AG04449 (cell line): Measurements from ENCODE around the gene CDC42BPA.

ENCODE experiments used
- CTCF ChIA-PET: fragments of 350-600 bp; formaldehyde crosslinking; extraction: SDS; loops from one replicate; lab custom pipeline; 2021; ENCODE audit warnings: antibody characterized with exemption; lab: Yijun Ruan, JAX
- POLR2A ChIA-PET: fragments of 400-600, 350-600 bp; formaldehyde crosslinking; extraction: SDS; loops from one replicate; lab custom pipeline; 2020; ENCODE audit warnings: antibody characterized with exemption, inconsistent platforms; lab: Yijun Ruan, JAX
- DNase-seq: peaks from one replicate; pipeline ENCODE4 v3.0.0-alpha.2; 2010; ENCODE audit warnings: low read depth, low spot score
- H3K4me3 ChIP-seq: 2 replicates; pipeline ENCODE4 v1.5.1; 2011; ENCODE audit warnings: low read depth, mild to moderate bottlenecking, control low read depth, low read length
- TF ChIP-seq, protein P1 (sequence below): IDR thresholded peaks from one replicate; pipeline ENCODE4 v1.5.1; 2011; ENCODE audit warnings: mild to moderate bottlenecking, moderate library complexity, low read length, control low read depth, inconsistent platforms; ENCODE audit not compliant: insufficient read depth; ENCODE audit errors: missing control alignments

Gene CDC42BPA

DNA sequence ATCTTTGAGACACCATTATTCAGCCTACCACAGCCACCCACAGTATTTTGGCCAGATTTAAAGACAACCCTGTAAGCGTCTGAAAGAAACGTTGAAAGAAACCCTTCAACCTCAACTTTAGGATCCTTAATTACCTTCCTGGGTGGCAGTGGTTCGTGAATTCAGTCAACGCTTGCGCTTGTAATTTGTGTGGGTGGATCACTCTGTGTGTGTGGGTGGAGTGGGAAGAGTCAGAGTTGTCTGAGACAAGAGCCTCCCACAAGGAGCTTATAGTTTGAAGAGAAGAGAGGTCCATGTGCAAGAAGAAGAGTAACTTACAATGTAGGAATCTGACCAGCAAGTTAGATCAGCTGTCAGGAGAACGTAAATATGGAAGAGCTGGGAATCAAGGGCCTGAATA is 369.8 kb downstream of the CDC42BPA start:
- CTCF ChIA-PET, result no interaction called here
- H3K4me3 ChIP-seq, result no peak overlapping the region
- DNase-seq, result no peak
- TF ChIP-seq, protein P1, sequence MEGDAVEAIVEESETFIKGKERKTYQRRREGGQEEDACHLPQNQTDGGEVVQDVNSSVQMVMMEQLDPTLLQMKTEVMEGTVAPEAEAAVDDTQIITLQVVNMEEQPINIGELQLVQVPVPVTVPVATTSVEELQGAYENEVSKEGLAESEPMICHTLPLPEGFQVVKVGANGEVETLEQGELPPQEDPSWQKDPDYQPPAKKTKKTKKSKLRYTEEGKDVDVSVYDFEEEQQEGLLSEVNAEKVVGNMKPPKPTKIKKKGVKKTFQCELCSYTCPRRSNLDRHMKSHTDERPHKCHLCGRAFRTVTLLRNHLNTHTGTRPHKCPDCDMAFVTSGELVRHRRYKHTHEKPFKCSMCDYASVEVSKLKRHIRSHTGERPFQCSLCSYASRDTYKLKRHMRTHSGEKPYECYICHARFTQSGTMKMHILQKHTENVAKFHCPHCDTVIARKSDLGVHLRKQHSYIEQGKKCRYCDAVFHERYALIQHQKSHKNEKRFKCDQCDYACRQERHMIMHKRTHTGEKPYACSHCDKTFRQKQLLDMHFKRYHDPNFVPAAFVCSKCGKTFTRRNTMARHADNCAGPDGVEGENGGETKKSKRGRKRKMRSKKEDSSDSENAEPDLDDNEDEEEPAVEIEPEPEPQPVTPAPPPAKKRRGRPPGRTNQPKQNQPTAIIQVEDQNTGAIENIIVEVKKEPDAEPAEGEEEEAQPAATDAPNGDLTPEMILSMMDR, result no peak
- POLR2A ChIA-PET, result no interaction called here

DNA sequence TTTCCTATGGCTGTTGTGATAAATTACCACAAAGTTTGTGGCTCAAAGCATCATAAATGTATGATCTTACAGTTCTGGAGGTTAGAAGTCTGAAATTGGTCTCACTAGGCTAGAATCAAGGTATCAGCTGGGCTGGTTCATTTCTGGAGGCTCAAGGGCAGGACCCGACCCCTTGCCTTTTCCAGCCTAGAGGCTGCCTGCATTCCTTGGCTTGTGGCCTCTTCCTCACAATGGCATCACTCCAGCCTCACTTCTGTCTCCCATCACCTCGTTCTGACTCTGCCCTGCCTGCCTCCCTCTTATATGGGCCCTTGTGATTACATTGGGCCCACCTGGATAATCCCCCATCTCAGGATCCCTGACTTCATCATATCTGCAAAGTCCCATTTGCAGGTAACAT is 370.2 kb downstream of the CDC42BPA start:
- POLR2A ChIA-PET, result no interaction called here
- no peak overlapping the region for H3K4me3 ChIP-seq
- TF ChIP-seq, protein P1, result no peak
- no peak for DNase-seq
- CTCF ChIA-PET, result no interaction called here

DNA sequence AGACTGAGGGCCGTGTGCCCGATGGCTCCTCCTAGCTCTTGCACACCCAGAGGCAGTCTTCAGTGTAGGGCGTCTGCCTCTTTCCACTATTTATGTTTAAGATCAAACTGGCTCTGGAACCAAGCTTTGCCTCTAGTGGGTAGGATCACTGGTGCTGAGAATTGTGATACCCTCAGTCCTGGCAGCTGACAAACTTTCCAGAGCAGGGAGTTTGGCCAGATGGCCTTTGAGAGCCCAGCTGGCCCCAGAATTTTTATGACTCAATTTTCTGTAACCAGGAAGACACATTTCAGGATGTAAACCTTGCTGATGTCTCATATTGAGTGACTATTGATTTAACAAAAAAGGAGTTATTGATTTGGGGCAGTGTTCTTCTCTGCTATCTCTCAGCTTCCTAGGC is 371.5 kb downstream of the CDC42BPA start:
- TF ChIP-seq, protein P1, result no peak
- ChIA-PET POLR2A (interaction anchor here (0.6 kb wide), 1 partner anchor 44 kb away, joined by 3 read pairs; no protein-coding TSS in a partner anchor), CTCF (no interaction called here)
- no peak for DNase-seq
- H3K4me3 ChIP-seq, result no peak overlapping the region

DNA sequence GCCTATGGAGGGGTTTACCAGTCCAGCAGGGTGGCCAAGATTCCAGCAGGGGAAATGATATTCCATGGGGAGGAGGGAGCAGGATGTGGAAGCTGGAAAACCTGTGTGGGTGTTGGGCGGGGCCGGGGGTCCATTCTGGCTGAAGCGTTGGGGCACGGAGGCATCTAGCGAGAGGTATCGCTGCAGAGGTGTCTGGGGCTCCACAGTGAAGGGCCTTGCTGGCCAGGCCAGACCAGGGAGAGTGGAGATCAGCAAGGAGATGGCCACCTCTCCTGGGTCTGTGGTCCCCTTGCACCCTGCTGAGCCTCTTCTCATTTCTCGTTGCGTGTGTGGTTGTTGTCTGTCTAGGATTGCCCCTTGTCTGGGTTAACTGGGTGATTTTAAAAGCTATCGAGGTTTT is 372.0 kb downstream of the CDC42BPA start:
- TF ChIP-seq, protein P1, result no peak
- H3K4me3 ChIP-seq, result no peak overlapping the region
- DNase-seq, result no peak
- CTCF ChIA-PET, result no interaction called here
- POLR2A ChIA-PET, result no interaction called here

DNA sequence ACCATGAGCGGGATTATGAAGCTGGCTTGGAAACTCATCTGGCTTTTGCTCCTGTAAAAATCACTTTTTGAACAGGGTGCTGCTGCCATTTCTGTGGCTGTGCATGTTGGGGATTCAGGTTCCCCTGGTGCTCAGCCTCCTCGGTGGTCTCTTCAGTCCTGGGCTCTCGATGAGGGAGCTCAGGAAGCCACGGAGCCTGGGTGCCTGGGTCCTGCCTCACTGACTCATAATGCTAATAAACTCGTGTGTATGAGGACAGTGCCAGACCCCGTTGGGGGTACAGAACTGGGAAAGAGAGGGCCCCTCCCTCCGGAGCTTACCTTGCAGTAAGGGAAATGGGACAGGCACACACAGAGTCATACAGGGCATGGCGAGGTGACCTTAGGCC is 372.4 kb downstream of the CDC42BPA start:
- DNase-seq, result no peak
- TF ChIP-seq, protein P1, result no peak
- ChIA-PET POLR2A (no interaction called here), CTCF (no interaction called here)
- no peak overlapping the region for H3K4me3 ChIP-seq

DNA sequence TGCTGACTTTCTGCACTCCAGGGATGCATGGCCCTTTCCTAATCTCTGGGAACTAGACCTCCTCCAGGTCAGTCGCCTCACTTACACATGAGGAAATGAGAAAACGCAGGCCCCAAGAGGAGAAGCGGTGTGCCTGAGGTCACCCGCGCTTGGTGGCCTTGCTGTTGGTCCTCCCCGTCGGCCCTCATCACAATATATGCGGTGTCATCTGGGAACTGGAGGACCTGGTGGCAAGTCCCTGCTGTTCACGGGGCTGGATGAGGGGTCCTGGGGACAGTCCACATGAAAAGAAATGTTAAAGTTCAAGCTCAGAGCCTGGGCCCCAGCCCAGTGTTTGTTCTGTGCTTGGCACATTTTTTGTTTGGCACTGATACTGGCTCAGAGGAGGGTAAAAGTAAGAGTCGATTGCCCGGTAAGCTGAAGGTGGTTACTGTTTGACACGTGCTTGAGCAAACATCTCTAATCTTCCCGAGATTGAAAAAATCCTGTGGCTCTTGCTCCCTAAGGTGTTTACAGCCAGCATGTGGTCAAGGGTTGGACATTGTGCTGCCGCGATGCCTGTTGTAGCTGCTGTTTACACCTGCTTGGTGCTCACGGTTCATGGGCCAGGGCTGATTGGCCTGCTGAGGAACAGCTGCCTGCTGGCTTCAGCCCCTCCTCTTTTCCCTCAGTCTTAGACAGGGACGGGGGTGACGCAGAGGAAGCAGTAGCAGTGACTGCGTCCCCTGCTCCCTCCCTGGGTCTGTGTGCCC is 373.0 kb downstream of the CDC42BPA start:
- H3K4me3 ChIP-seq, result no peak overlapping the region
- DNase-seq, result no peak
- POLR2A ChIA-PET, result no interaction called here
- CTCF ChIA-PET, result no interaction called here
- TF ChIP-seq, protein P1, result no peak
